Left hindlimb (tissue), 1 donor: ENCODE results near the gene IQSEC3.
A peak's percentile ranks its signal among the peaks of the same experiment; 100 is the strongest.
"Not testable (repeated sequence)": the region's sequence is repeated elsewhere in the genome, so short reads cannot be mapped to it uniquely, and the experiment has no call there.

Source experiments
- DNase-seq: peaks from one replicate; pipeline ENCODE4 v3.0.0-alpha.2; 2018

Gene IQSEC3

DNA sequence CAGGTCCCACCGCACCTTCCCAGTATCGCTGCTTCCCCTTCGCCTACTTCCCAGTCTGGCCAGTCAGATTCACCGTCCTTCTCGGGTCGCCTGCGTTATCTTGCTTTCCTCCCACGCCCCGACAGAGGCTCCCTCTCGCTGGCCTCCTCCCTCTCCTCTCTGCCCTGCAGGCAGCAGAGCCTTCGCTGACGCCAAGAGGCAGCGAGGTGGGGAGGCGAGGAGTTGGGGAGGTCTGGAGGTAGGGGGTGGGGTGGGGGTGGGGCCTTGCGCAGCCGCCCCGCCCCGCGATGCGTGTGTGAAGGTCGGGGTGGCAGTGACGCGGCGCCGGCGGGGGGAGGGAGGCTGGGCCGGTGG is at the start of gene IQSEC3:
Gene IQSEC3 (plus strand): TSS at position 340 of the 354 bp plus-strand sequence. CDS start 116 bp downstream, outside the sequence.
- DNase-seq = not testable (repeated sequence)

DNA sequence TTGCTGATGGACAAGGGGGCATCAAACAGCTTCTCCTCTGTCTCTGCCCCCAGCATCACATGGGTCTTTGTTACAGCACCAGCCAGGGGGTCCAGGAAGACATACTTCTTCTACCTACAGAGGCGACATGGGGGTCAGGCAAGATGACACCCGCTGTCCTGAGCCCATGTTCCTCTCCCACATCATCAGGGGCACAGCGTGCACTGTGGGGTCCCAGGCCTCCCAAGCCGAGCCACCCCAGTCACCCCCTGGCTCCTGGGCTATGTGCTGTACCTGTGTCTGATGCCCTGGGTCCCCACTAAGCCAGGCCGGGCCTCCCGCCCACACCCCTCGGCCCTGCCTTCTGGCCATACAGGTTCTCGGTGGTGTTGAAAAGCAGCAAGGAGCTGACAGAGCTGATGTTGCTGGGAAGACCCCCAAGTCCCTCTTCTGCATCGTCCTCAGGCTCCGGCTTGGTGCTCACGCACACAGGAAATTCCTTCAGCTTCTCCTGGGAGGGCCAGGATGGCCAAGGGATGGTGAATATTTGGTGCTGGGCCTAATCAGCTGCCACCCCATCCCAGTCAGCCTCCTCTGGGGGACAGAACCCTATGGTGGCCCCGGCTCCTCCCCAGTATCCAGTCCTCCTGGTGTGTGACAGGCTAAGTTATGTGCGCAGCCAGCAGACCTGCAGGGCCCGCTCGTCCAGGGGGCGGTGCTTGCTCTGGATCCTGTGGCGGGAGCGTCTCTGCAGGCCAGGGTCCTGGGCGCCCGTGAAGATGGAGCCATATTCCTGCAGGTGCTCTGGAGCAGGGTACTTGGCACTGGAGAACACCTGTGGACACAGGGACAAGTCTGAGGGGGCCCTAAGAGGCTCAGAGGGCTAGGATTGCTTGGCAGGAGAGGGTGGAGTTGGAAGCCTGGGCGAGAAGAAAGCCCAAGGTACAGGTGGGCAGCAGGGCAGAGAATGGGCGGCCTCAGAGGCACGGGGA is 48.9 kb upstream of the IQSEC3 start:
- DNase-seq = not testable (repeated sequence)

DNA sequence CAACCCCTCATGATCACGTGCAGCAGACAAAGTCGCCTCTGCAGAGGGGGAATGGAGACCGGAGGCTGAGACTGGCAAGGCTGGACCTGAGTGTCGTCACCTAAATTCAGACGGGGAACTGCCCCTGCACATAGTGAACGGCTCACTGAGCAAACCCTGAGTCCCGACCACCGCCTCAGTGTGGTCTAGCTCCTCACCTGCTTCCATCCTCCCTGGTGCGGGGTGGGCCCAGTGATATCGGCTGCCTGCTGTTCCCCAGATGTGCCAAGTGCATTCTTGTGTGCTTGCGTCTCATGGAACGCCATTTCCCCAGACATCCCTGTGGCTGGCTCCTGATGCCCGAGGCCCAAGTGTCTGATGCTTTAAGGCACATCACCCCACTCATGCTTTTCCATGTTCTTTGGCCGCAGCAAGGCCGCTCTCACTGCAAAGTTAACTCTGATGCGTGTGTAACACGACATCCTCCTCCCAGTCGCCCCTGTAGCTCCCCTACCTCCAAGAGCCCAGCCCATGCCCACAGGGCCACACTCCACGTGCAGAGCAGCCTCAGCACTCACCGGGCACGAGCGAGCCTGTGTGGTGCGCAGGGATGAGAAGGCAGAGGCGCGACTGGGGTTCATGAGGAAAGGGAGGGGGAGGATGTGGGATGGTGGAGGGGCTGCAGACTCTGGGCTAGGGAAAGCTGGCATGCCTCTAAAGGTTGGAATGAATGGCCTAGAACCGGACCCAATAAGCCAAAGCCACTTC is 47.6 kb upstream of the IQSEC3 start:
- DNase-seq = not testable (repeated sequence)

DNA sequence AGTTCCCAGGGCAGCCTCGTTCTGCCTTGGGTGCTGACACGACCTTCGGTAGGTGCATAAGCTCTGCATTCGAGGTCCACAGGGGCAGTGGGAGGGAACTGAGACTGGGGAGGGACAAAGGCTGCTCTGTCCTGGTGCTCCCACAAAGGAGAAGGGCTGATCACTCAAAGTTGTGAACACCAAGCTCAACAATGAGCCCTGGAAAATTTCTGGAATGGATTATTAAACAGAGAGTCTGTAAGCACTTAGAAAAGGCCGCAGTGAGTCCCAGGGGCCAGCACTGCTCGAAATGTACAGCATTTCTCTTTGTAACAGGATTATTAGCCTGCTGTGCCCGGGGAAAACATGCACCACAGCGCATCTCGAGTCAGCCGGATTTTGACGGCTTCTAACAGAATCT is 46.7 kb upstream of the IQSEC3 start:
- not testable (repeated sequence) for DNase-seq

DNA sequence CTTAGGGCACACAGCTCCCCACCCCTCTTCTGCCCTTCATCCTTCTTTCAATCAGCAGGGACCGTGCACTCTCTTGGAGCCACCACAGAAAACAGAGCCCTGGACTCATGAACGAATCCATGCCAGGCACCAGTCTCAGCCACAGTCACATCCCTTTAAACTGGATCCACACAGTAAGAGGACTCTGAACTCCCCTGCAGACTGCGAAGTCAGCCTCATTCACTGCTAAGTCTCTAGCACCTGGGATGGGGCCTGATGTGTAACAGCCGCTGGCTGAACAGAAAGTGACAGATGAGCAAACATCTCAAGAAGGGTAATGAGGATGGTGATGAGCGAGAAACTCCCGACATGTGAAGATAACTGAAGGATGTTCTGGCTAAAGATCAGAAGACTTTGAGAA is 45.8 kb upstream of the IQSEC3 start:
- DNase-seq = peak; percentile 7

DNA sequence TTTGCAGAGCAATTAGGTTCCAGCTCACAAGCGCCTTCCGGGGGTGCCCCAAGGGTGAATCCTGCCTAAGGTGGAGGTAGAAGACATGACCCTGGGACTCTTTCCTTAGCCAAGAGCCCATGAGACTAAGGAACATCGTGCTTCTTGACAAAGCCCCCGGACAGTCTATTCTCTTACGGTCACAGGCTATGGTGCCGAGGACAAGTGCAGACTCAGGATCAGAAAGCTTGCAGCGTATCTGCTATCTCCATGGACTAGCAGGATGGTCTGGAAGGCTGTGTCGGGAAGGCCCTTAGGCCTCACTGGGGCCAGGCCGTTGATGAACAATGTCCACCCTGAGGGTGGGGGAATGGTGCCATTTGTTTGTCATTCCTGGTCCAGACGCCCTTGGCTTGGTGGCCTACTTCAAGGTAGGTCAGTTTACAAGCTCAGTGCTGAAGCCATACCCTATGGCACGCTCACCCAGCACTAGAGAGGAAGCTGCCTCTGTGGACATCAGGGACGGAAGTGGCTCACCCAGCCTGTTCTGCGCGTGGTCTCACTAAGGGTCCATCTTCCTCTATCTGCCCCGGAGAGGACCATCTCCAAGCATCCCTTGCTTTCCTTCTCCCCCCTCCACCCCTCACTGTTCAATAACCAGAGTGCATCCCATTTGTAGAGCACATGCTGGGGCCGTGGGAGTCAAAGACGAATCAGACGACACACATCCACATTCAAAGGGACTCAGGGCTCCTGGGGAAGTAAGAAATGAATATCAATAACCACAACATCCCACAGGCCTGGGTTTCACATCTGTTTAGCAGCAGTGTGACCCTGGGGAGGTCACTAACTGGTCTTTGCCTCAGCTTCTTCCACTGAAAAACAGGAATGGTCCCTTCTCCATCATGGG is 45.0 kb upstream of the IQSEC3 start:
- DNase-seq = peak; percentile 17

DNA sequence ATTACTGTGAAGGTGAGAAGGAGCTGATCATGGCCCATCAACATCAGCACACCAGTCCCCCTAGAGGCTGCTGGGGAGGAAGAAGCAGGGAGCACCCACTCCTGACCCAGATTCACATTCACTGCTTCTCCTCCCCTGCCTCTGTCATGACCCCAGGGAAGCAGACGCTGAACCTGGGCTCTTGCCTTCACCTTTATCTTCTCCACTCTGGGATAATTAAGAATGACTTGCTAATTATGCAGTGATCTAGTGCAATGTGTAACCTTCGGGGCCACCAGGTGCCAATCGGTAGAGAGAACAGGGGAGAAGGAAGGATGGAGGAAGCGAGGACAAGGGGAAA is 44.4 kb upstream of the IQSEC3 start:
- DNase-seq = peak; percentile 8

DNA sequence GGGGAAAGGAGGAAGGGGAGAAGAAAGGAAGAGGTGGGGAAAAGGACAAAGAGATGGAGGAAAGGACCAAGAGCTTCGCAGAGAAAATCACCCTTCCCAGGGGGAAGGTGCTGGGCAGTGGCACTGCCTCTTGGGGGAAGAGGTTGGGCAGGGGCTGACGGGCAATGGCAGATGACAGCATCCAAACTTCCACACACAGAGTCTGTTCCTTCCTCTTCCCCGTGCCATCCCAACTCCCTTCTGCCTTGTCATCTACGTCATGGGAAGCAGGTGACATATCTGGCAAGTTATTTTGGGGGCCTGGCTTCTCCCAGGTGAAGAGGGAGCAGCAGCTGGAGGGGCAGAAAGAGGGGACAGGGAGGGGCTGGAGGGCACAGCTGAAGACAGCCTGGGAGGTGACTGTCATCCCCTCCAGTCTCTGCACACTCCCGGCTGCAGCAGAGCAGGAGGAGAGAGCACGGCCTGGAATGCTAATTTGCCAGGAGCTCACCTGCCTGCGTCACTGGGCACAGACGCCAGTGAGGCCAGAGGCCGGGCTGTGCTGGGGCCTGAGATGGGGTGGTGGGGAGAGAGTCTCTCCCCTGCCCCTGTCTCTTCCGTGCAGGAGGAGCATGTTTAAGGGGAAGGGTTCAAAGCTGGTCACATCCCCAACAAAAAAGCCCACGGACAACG is 43.9 kb upstream of the IQSEC3 start:
- DNase-seq = no peak

DNA sequence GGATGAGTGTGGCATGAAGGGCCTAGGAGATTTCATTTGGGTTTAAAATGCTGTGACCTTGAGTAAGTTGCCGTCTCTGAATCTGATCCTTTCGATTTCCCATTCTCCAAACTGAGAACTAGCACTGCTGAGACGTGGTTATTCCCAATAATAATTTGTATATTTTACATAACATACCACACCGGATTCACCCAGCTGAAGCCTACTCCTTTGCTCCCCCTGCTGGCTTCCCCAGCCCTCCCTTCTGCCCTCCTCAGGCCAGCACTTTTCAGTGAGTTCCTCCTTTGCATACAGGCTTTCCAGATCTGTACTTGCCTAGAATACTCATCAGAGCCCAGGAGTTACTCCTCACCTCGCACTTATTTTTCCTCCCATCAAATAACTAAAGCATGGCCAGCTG is 38.7 kb upstream of the IQSEC3 start:
- DNase-seq = not testable (repeated sequence)

DNA sequence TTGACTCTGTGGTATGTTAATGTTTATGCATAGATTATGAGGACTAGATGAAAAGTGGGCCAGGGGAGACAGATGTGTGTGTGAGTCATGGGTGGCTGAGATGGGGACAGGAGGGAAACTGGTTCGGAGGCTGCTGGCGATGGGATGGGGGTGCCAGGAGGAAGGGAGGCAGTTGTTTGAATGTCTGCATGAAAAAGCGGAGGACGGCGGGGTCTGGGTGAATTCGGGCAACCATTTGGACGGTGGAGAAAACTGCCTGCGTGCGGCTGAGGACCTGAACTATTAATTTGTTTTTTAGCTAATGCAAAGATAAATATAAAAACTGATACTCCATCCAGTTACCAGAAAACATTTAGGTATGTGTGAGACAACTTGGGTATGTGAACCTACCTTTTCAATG is 27.8 kb upstream of the IQSEC3 start:
- DNase-seq = not testable (repeated sequence)

DNA sequence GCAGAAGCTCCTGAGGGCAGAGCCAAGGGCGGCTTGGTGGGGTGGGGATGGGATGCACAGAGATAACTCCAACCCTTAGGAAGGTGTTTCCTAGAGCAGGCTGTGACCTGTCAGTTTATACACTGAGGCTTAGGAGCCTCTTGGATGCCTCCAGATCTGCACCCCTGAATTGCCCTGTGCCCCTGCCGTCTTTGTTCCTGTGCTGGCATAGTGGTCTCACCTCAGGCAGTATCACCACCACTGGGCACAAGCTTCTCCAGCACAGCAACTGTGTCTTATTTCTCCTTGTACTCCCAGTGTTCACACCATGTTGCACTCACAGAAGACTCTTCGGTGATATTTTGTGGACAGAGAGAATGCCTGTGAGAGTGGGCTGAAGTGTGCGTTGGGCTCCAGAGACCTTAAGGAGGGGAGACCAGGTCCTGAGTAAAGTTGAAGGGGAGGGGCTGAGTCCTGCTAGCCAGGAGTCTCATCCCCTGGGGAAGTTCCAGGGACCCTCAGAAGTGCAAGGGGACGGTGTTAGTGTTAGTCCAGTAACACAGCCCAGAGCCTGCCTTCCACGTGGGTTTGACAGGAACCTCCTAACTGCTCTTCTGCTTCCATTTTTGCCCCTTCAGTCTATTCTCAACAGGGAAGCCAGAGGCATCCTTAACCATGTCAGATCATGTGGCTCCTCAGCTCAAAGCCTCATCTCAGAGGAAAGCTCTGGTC is 26.9 kb upstream of the IQSEC3 start:
- DNase-seq = not testable (repeated sequence)

DNA sequence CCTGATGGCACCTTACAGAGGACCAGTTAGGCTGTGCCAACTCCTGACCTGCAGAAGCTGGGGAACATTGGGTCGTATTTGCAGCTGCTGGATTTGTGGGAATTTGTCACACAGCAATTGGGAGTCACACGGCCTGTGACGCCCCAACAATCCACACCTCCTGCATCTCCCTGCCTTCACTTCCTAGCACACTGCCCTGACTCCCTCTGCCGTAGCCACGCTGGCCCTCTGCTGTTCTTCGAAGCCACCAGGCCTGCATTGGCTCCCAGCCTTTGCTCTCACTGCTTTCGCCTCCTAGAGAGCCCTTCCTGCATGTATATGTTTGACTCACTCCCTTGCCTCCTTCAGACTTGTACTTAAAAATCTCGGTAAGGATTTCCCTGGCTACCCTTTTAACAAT is 22.2 kb upstream of the IQSEC3 start:
- DNase-seq = not testable (repeated sequence)

DNA sequence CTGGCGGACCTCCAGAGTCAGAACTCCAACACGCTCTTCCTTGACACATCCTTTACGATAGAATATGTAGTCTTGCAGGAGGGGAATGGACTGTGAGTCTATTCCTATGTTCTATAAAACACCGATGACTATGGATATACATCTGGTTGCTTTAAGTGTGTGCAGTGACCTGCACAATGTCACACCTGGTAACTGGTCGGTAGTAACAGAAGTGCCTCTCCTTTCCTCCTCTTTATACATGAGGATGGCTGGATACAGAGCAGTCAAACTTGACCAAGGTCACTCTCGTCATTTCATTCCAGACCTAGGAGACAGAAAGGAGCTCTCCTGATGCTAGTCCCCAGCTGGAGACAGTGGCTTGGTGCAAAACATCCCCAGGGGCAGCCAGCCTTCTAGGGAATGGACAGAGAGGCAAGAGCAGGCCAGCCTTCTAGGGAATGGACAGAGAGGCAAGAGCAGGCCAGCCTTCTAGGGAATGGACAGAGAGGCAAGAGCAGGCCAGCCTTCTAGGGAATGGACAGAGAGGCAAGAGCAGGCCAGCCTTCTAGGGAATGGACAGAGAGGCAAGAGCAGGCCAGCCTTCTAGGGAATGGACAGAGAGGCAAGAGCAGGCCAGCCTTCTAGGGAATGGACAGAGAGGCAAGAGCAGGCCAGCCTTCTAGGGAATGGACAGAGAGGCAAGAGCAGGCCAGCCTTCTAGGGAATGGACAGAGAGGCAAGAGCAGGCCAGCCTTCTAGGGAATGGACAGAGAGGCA is 21.2 kb upstream of the IQSEC3 start:
- DNase-seq = not testable (repeated sequence)

DNA sequence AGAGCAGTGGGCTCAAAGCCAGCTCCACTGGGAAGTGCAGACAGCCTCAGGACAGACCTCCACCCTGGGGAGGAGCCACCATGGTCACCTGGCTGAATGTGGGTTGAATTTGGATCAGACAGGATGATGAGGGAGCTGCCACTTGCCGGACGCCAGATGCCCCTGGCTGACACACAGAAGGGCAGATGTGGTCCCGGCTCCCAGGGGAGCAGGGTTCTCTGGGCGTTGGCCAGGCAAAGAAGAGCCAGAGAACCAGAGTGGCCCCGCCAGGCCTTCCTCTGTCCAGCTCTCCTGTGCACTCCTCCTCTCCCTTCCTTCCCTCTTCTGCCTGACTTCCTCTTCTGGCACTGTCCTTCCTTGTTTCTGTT is 20.6 kb upstream of the IQSEC3 start:
- DNase-seq = peak; percentile 12

DNA sequence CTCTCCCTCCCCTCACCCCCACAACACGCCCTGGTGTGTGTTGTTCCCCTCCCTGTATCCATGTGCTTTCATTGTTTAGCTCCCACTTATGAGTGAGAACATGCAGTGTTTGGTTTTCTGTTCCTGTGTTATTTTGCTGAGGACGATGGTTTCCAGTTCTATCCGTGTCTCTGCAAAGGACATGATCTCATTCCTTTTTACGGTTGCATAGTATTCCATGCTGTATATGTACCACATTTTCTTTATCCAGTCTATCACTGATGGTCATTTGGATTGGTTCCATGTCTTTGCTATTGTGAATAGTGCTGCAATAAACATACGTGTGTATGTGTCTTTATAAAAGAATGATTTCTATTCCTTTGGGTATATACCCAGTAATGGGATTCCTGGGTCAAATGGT is 20.0 kb upstream of the IQSEC3 start:
- not testable (repeated sequence) for DNase-seq

DNA sequence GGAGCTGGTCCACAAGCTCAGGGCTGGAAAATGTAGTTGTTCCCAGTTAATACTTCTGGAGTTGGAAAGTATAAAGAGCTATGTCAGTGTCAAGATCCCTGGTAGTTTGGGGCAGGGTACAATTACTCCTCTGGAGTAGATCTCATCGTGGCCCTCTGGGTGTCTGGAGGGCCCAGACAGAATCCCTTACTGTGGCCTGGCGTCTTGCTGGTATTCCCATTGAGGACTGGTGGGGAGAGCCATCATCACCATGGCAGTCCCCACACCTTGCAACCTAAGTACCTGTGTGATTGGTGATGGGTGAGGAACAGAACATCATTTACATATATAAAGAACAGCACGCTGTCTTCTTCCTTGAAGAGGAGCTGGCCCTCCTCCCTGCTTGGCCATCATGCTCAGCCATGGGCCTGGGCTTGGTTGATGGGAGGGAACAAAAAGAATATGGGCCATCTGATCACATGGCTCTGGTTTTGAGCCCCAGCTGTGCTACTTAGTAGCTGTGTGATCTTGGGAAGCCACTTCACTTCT is 18.8 kb upstream of the IQSEC3 start:
- not testable (repeated sequence) for DNase-seq

DNA sequence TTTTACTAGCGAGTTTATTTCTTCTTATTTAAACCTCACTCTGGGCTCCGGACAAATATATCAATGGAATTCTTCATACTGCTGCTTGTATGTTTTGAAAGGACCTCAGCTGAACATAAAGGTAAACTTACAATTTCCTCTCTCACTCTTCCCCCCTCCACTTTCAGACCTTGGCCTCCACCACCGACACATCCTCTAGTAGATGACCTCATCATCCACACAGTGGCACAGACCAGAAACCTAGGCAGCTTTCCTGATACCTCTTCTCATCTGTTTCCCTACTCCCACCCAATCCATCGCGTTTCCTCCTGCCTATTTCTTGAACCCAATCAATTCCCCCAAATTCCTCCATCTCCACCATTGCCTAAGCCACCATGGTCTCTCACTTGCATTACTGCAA is 17.4 kb upstream of the IQSEC3 start:
- DNase-seq = not testable (repeated sequence)

DNA sequence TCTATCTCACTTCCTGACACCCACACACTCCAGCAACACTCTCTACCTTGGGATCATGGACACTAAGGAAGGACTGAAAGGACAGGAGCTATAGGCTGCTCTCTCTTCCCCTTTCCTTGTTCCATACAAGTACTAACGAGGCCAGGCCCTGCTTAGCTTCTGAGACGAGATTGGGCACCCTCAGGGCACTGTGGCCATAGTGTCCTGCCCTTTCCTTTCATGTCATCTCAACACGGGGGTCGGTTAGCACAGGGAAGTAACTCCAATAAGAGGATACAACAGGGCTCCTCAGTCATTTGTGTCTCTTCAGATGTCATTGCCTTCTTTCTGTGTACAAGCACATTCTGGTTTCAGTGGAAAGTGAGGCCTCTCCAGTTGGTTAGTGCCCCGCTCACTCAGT is 15.5 kb upstream of the IQSEC3 start:
- not testable (repeated sequence) for DNase-seq

DNA sequence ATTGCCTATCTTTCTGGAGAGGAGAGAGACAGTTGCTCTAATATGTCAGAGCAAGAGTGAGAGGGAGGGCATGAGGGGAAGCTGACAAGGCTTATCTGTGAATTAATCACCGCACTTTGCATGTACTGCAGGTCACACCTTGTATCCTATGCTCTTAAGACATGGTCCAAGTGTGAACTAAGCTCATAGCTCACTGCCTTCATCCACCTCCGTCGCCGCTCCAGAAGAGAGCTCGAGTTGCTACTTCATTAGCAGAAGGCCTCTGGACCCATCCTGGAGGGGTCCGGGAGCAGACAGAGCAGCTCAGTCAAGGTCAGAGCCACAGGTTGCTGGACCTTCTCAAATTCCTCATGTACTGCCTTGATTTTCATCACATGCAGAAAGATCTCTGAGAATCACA is 14.6 kb upstream of the IQSEC3 start:
- DNase-seq = not testable (repeated sequence)

DNA sequence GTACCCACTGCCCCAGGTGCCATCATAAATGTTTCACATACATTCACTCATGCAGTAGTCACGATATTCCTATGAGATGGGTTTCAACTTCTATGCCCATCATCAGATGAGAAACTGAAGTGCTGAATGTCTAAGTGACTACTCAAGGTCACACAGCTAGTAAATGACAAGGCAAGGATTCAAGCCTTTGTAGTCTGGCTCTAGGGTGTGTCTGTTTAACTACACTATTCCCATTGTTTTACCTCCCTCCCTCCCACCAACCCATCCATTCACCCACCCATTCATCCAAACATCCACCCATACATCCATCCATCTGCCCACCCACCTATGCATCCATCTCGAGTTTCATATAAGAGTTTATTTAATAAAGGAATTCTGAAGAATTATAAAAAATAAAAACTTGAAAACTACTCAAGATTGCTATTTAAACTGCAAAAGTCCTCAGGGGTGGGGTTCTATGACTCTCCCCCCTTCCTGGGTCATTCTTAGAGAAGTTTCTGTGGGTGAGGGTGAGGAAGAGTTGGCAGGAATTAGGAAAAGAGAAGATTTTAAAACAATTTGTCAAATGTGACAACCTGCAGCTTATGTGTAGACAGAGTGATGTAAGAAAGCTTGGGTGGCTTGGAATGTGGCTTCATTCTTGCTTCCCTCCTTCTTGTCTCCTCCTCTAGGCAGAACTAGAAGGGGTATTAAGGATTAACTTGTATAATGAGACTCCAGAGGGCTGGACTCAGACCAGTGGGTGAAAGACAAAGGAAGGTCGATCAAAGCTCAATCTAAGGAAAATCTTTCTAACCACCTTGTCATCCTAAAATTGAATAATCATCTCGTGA is 13.4 kb upstream of the IQSEC3 start:
- DNase-seq = not testable (repeated sequence)
